GM23248 (cell line): ENCODE data around the gene XYLT2. TPM values are rescaled to one million over a fixed set of nuclear protein-coding genes. Genes with fewer than 3 reads are reported as not detected.

ENCODE experiments used
- DNase-seq: peaks from one replicate; pipeline ENCODE4 v3.0.0-alpha.2; 2015
- H2AFZ ChIP-seq: fragments of 200-600 bp; sonication (generic); 2 replicates; pipeline ENCODE4 v1.6.1; 2016; ENCODE audit warnings: antibody characterized with exemption
- H3F3A ChIP-seq: fragments of 200-600 bp; sonication (generic); 2 replicates; pipeline ENCODE4 v1.6.1; 2016; ENCODE audit warnings: mild to moderate bottlenecking, antibody characterized with exemption, mixed run types; ENCODE audit not compliant: insufficient read depth
- H3K27ac ChIP-seq: fragments of 200-600 bp; sonication (generic); 2 replicates; pipeline ENCODE4 v1.5.1; 2016; ENCODE audit warnings: mild to moderate bottlenecking
- H3K27me3 ChIP-seq: fragments of 200-600 bp; sonication (generic); replicated peaks from 2 replicates; pipeline ENCODE4 v1.6.1; 2016; ENCODE audit warnings: mild to moderate bottlenecking; ENCODE audit not compliant: insufficient read depth
- H3K36me3 ChIP-seq: fragments of 200-600 bp; sonication (generic); 2 replicates; pipeline ENCODE4 v1.6.1; 2016; ENCODE audit warnings: low read depth, mild to moderate bottlenecking
- H3K4me1 ChIP-seq: fragments of 200-600 bp; sonication (generic); 2 replicates; pipeline ENCODE4 v1.6.1; 2016; ENCODE audit warnings: mild to moderate bottlenecking; ENCODE audit not compliant: insufficient read depth
- H3K4me2 ChIP-seq: fragments of 200-600 bp; sonication (generic); one replicate; pipeline ENCODE4 v1.6.1; 2016; ENCODE audit warnings: mild to moderate bottlenecking; ENCODE audit not compliant: unreplicated experiment
- H3K4me3 ChIP-seq: fragments of 200-600 bp; sonication (generic); 2 replicates; pipeline ENCODE4 v1.5.1; 2016; ENCODE audit warnings: mild to moderate bottlenecking
- H3K79me2 ChIP-seq: fragments of 200-600 bp; sonication (generic); 2 replicates; pipeline ENCODE4 v1.6.1; 2016; ENCODE audit warnings: mild to moderate bottlenecking; ENCODE audit not compliant: insufficient read depth
- H3K9ac ChIP-seq: fragments of 200-600 bp; sonication (generic); 2 replicates; pipeline ENCODE4 v1.6.1; 2016; ENCODE audit warnings: mild to moderate bottlenecking
- H3K9me2 ChIP-seq: fragments of 200-600 bp; sonication (generic); 2 replicates; pipeline ENCODE4 v1.6.1; 2016; ENCODE audit warnings: mixed run types, mild to moderate bottlenecking, moderate library complexity; ENCODE audit not compliant: insufficient read depth
- H3K9me3 ChIP-seq: fragments of 200-600 bp; sonication (generic); one replicate; pipeline ENCODE4 v1.6.1; 2017; ENCODE audit warnings: low read depth
- H4K20me1 ChIP-seq: fragments of 200-600 bp; sonication (generic); 2 replicates; pipeline ENCODE4 v1.6.0; 2016; ENCODE audit not compliant: insufficient read depth
- EZH2 ChIP-seq: fragments of 200-600 bp; sonication (generic); IDR thresholded peaks from 2 replicates; pipeline ENCODE4 v1.6.1; 2018; ENCODE audit warnings: antibody characterized with exemption, mild to moderate bottlenecking; ENCODE audit not compliant: insufficient read depth, poor library complexity, severe bottlenecking
- EZH2phosphoT487 ChIP-seq: fragments of 200-600 bp; sonication (generic); IDR thresholded peaks from 2 replicates; pipeline ENCODE4 v1.6.1; 2018; ENCODE audit warnings: antibody characterized with exemption, moderate library complexity, mild to moderate bottlenecking, low read depth; ENCODE audit not compliant: insufficient read depth
- WGBS, 2 experiments: methylation state at CpG; one replicate each; pipeline ENCODE4 v1.1.6; 2015 to 2017; ENCODE audit warnings: low lambda C conversion rate in 2 of 2, low coverage in 1 of 2; ENCODE audit errors: missing lambda C conversion rate in 2 of 2; 5-methylcytosine and 5-hydroxymethylcytosine counted together
- in situ Hi-C: fragments of 300-500 bp; cut with MboI; formaldehyde crosslinking; loops from 2 replicates; pipeline ENCODE4 v1.15.0; 2020
- polyA plus RNA-seq: library from polyadenylated mRNA; unstranded; fragments of >200 nt; fragmentation: Nextera tagmentation; extraction: Ambion mirVana; gene quantifications from 2 replicates; pipeline ENCODE4 v1.2.1, GENCODE V29; 2016
- total RNA-seq: library from RNA; depleted of rRNA; stranded (reverse); fragments of >200 nt; shearing (Covaris generic); gene quantifications from 2 replicates; pipeline ENCODE4 v1.2.3, GENCODE V29; 2014

Gene XYLT2
- total and polyA plus RNA-seq, 2 experiments from 2014 or later: 25.3 to 43.6 TPM

GRCh38 chr17:50323060-50323459 lies 22.9 kb upstream of the XYLT2 start:
- DNase-seq: no peak
- no peak overlapping the region for H3K9ac ChIP-seq
- no peak overlapping the region for H3K4me3 ChIP-seq
- H3K79me2 ChIP-seq: no peaks in the 10 kb centered on the region
- H3K27me3 ChIP-seq: no peaks in the 10 kb centered on the region
- no peak for TF ChIP-seq EZH2
- no peak for TF ChIP-seq EZH2phosphoT487
- in situ Hi-C loops: no loop called here
- H3K9me2 ChIP-seq: no peaks in the 10 kb centered on the region
- no peaks in the 10 kb centered on the region for H3K4me1 ChIP-seq
- H3K9me3 ChIP-seq: no peaks in the 10 kb centered on the region
- H3K36me3 ChIP-seq: no peaks in the 10 kb centered on the region
- H2AFZ ChIP-seq: no peak overlapping the region
- no peaks in the 10 kb centered on the region for H3F3A ChIP-seq
- H4K20me1 ChIP-seq: no peaks in the 10 kb centered on the region
- WGBS, 2 experiments: 52 to 53% methylated on average over 5 of the region's 5 CpGs
- H3K27ac ChIP-seq: no peak overlapping the region
- no peak overlapping the region for H3K4me2 ChIP-seq

- TF ChIP-seq EZH2: no peak
- no peak for TF ChIP-seq EZH2phosphoT487
- Histone ChIP-seq H3F3A (0 out of 2 replicates have a peak, but pooled peaks cover under 1% of the 10 kb centered on the region), H2AFZ (no peak overlapping the region), H3K36me3 (no peaks in the 10 kb centered on the region), H3K27me3 (no peaks in the 10 kb centered on the region), H3K4me3 (no peak overlapping the region), H3K4me2 (no peak overlapping the region), H3K4me1 (no peaks in the 10 kb centered on the region), H4K20me1 (no peaks in the 10 kb centered on the region), H3K9me2 (no peaks in the 10 kb centered on the region), H3K27ac (no peak overlapping the region), H3K79me2 (no peaks in the 10 kb centered on the region), H3K9me3 (no peaks in the 10 kb centered on the region), H3K9ac (no peak overlapping the region)
- DNase-seq: no peak
- 32 to 36% methylated on average over 4 of the region's 4 CpGs for WGBS, 2 experiments
- in situ Hi-C loops: no loop called here
Measured at GRCh38 chr17:50325906-50326305, 20.0 kb upstream of the XYLT2 start.

GRCh38 chr17:50326831-50327364 lies 19.0 kb upstream of the XYLT2 start:
- H3K27me3 ChIP-seq: no peaks in the 10 kb centered on the region
- no peak overlapping the region for H3K4me2 ChIP-seq
- no peaks in the 10 kb centered on the region for H3K36me3 ChIP-seq
- no peaks in the 10 kb centered on the region for H3K9me3 ChIP-seq
- WGBS, 2 experiments: 74 to 80% methylated on average over 9 of the region's 9 CpGs
- H3K27ac ChIP-seq: no peak overlapping the region
- H3F3A ChIP-seq: peaks cover 8% of the 10 kb centered on the region; the same call in 1 of the 2 replicates
- H3K4me1 ChIP-seq: peaks cover 8% of the 10 kb centered on the region
- no peaks in the 10 kb centered on the region for H3K9me2 ChIP-seq
- H2AFZ ChIP-seq: no peak overlapping the region
- H3K4me3 ChIP-seq: no peak overlapping the region
- in situ Hi-C loops: no loop called here
- no peak overlapping the region for H3K9ac ChIP-seq
- H4K20me1 ChIP-seq: no peaks in the 10 kb centered on the region
- no peaks in the 10 kb centered on the region for H3K79me2 ChIP-seq
- TF ChIP-seq EZH2phosphoT487: no peak
- TF ChIP-seq EZH2: no peak
- DNase-seq: no peak

- peaks cover 17% of the 10 kb centered on the region; the same call in 1 of the 2 replicates for H3F3A ChIP-seq
- H4K20me1 ChIP-seq: no peaks in the 10 kb centered on the region
- H3K27ac ChIP-seq: no peak overlapping the region
- H3K9me2 ChIP-seq: no peaks in the 10 kb centered on the region
- no peak for DNase-seq
- WGBS, 2 experiments: 56 to 59% methylated on average over 21 of the region's 21 CpGs
- no peaks in the 10 kb centered on the region for H3K9me3 ChIP-seq
- TF ChIP-seq EZH2phosphoT487 (no peak), EZH2 (no peak)
- no peaks in the 10 kb centered on the region for H3K79me2 ChIP-seq
- no peak overlapping the region for H2AFZ ChIP-seq
- in situ Hi-C loops: no loop called here
- no peaks in the 10 kb centered on the region for H3K36me3 ChIP-seq
- H3K4me2 ChIP-seq: no peak overlapping the region
- no peak overlapping the region for H3K4me3 ChIP-seq
- no peak overlapping the region for H3K9ac ChIP-seq
- H3K4me1 ChIP-seq: peaks cover 14% of the 10 kb centered on the region
- no peaks in the 10 kb centered on the region for H3K27me3 ChIP-seq
Measured at GRCh38 chr17:50328363-50329325, 17.3 kb upstream of the XYLT2 start.
